Transverse colon (tissue), 4 donors: ENCODE results near the gene ABL2. TPM values are rescaled to one million over a fixed set of nuclear protein-coding genes. Genes with fewer than 3 reads are reported as not detected.
"Not testable (repeated sequence)": the region's sequence is repeated elsewhere in the genome, so short reads cannot be mapped to it uniquely, and the experiment has no call there.

Experiments
- DNase-seq: peaks from one replicate; pipeline ENCODE4 v3.0.0-alpha.2; 2019
- H3K27ac ChIP-seq, 4 donors: fragments of 200-600 bp; sonication (generic); 2 replicates each; pipeline ENCODE4 v1.5.1; 2016 to 2018; ENCODE audit warnings: inconsistent platforms in 4 of 4
- H3K27me3 ChIP-seq: fragments of 200-600 bp; sonication (generic); 2 replicates; pipeline ENCODE4 v1.5.1; 2017; ENCODE audit warnings: inconsistent platforms
- H3K36me3 ChIP-seq, 4 donors: fragments of 200-600 bp; sonication (generic); 2 replicates each; pipeline ENCODE4 v1.5.1; 2017 to 2019; ENCODE audit warnings: inconsistent platforms in 4 of 4
- H3K4me1 ChIP-seq, 4 donors: fragments of 200-600 bp; sonication (generic); 2 replicates each; pipeline ENCODE4 v1.5.1; 2017 to 2020; ENCODE audit warnings: inconsistent platforms in 4 of 4
- H3K4me3 ChIP-seq, 4 donors: fragments of 200-600 bp; sonication (generic); 1 replicate in 1 of 4; 2 replicates in 3 of 4; pipeline versions ENCODE4 v1.5.1 to v1.6.1; 2017 to 2019; ENCODE audit warnings: inconsistent platforms in 4 of 4
- H3K9me3 ChIP-seq, 2 donors: fragments of 200-600 bp; sonication (generic); 2 replicates each; pipeline ENCODE4 v1.5.1; 2017 to 2019; ENCODE audit warnings: inconsistent platforms in 2 of 2
- CTCF ChIP-seq, 5 experiments: fragments of 200-600 bp in 3 of 5; fragments of 450-650 bp in 2 of 5; sonication (generic) in 3 of 5; IDR thresholded peaks; 1 replicate in 2 of 5; 2 replicates in 3 of 5; pipeline ENCODE4 v1.5.1; 2016 to 2017; ENCODE audit warnings: antibody characterized with exemption in 5 of 5, inconsistent platforms in 3 of 5, mild to moderate bottlenecking in 2 of 5, moderate library complexity in 1 of 5
- EP300 ChIP-seq: sonication (generic); formaldehyde crosslinking; IDR thresholded peaks from one replicate; pipeline ENCODE4 v1.6.1; 2017; ENCODE audit warnings: antibody characterized with exemption, low read depth
- POLR2A ChIP-seq: fragments of 450-650 bp; IDR thresholded peaks from one replicate; pipeline ENCODE4 v1.6.1; 2016; ENCODE audit warnings: antibody characterized with exemption, mild to moderate bottlenecking, moderate library complexity
- POLR2AphosphoS5 ChIP-seq, 3 donors: sonication (generic); formaldehyde crosslinking; IDR thresholded peaks; one replicate each; pipeline ENCODE4 v1.6.1; 2016; ENCODE audit warnings: antibody characterized with exemption in 3 of 3
- WGBS, 2 donors: methylation state at CpG; one replicate each; pipeline ENCODE4 v1.1.5; 2018; ENCODE audit warnings: low coverage in 1 of 2; 5-methylcytosine and 5-hydroxymethylcytosine counted together
- in situ Hi-C, 4 donors: fragments of 200-750 bp; cut with MboI; loops; one replicate each; pipeline versions ENCODE4 v1.15.0 to v1.15.1; 2017; ENCODE audit warnings: low sequenced_read_pairs in 3 of 4, low pct_ligation_motif_present in 1 of 4, low pct_unique_long_range_greater_than_20kb in 1 of 4
- intact Hi-C: fragments of 100-400 bp; cut with DNase I; formaldehyde crosslinking; loops from one replicate; pipeline ENCODE4 v1.15.1; 2023; ENCODE audit warnings: low total_unique reads
- total RNA-seq, 4 donors: library from RNA; depleted of rRNA; stranded (reverse); fragments of >200 nt; gene quantifications; one replicate each; pipeline ENCODE4 v1.1.0, GENCODE V29; 2016

The ABL2 gene
- total RNA-seq, 4 donors from 2014 or later = 9.6 to 51.7 (median 14.3) TPM

- Histone ChIP-seq H3K36me3 (no peaks in the 10 kb centered on the region), H3K4me1 (peaks cover 0 to 7% (median 0%) of the 10 kb centered on the region in 4 donors), H3K4me3 (no peak overlapping the region), H3K27me3 (no peaks in the 10 kb centered on the region), H3K27ac (no peak overlapping the region), H3K9me3 (no peaks in the 10 kb centered on the region)
- in situ Hi-C loops = no loop called here
- intact Hi-C loops = no loop called here
- TF ChIP-seq POLR2A = no peak
- no peak for TF ChIP-seq CTCF (IDR thresholded peaks at IDR 0.05)
- TF ChIP-seq EP300 = no peak
- no peak for TF ChIP-seq POLR2AphosphoS5 (IDR thresholded peaks at IDR 0.05)
- DNase-seq = no peak
- WGBS, 2 donors = 85 to 89% methylated on average over 1 of the region's 1 CpG
Measured at GRCh38 chr1:179202161-179202560, 27.3 kb downstream of the ABL2 start.

- no peak for DNase-seq
- Histone ChIP-seq H3K4me3 (no peak overlapping the region), H3K4me1 (peaks cover 0 to 3% (median 0%) of the 10 kb centered on the region in 4 donors), H3K9me3 (no peaks in the 10 kb centered on the region), H3K27me3 (no peaks in the 10 kb centered on the region), H3K36me3 (no peaks in the 10 kb centered on the region), H3K27ac (no peak overlapping the region)
- intact Hi-C loops = no loop called here
- 92 to 94% methylated on average over 2 of the region's 2 CpGs for WGBS, 2 donors
- in situ Hi-C loops = no loop called here
- no peak for TF ChIP-seq CTCF (IDR thresholded peaks at IDR 0.05)
- no peak for TF ChIP-seq POLR2AphosphoS5 (IDR thresholded peaks at IDR 0.05)
- no peak for TF ChIP-seq EP300
- no peak for TF ChIP-seq POLR2A
Measured at GRCh38 chr1:179200586-179200985, 28.9 kb downstream of the ABL2 start.

- TF ChIP-seq POLR2A (no peak), EP300 (no peak), POLR2AphosphoS5 (IDR thresholded peaks at IDR 0.05) (no peak), CTCF (IDR thresholded peaks at IDR 0.05) (no peak)
- DNase-seq = no peak
- WGBS, 2 donors = 92 to 95% methylated on average over 12 to 14 of the region's 14 CpGs
- no peaks in the 10 kb centered on the region for H3K9me3 ChIP-seq
- no peak overlapping the region for H3K4me3 ChIP-seq
- in situ Hi-C loops = no loop called here
- H3K4me1 ChIP-seq = peaks cover 0 to 9% (median 0%) of the 10 kb centered on the region in 4 donors
- H3K27ac ChIP-seq = no peak overlapping the region
- intact Hi-C loops = no loop called here
- no peaks in the 10 kb centered on the region for H3K36me3 ChIP-seq
- H3K27me3 ChIP-seq = no peaks in the 10 kb centered on the region
Measured at GRCh38 chr1:179197690-179198297, 31.7 kb downstream of the ABL2 start.

- H3K27ac ChIP-seq, H3K4me1 ChIP-seq, H3K4me3 ChIP-seq, in situ Hi-C loops, H3K36me3 ChIP-seq, intact Hi-C loops, H3K27me3 ChIP-seq, H3K9me3 ChIP-seq, DNase-seq: not testable (repeated sequence)
- WGBS, 2 donors = 86 to 92% methylated on average over 5 of the region's 5 CpGs
Measured at GRCh38 chr1:179195857-179196256, 33.6 kb downstream of the ABL2 start.

GRCh38 chr1:179195376-179195775 is 34.1 kb downstream of the ABL2 start:
- WGBS, 2 donors = 68 to 89% methylated on average over 1 of the region's 1 CpG
- Histone ChIP-seq H3K9me3 (no peaks in the 10 kb centered on the region), H3K4me3 (no peak overlapping the region), H3K36me3 (no peaks in the 10 kb centered on the region), H3K4me1 (peaks cover 0 to 9% (median 0%) of the 10 kb centered on the region in 4 donors), H3K27ac (no peak overlapping the region), H3K27me3 (no peaks in the 10 kb centered on the region)
- DNase-seq = no peak
- intact Hi-C loops = no loop called here
- in situ Hi-C loops = no loop called here
- TF ChIP-seq CTCF (IDR thresholded peaks at IDR 0.05) = no peak
- TF ChIP-seq POLR2A = no peak
- no peak for TF ChIP-seq EP300
- TF ChIP-seq POLR2AphosphoS5 (IDR thresholded peaks at IDR 0.05) = no peak
